Upper lobe of right lung (tissue), 1 donor: ENCODE measurements around the gene USHBP1. TPM values are rescaled to one million over a fixed set of nuclear protein-coding genes. Genes with fewer than 3 reads are reported as not detected.

Source experiments
- ATAC-seq: fragments of 200-7000 bp; cut with Tn5 transposase; one replicate; pipeline ENCODE4 v1.9.1; 2020; ENCODE audit warnings: mild to moderate bottlenecking, moderate library complexity
- DNase-seq: peaks from one replicate; pipeline ENCODE4 v3.0.0-alpha.2; 2020
- H3K27ac ChIP-seq: fragments of 200-600 bp; one replicate; pipeline ENCODE4 v1.8.0; 2022
- H3K27me3 ChIP-seq: fragments of 200-600 bp; one replicate; pipeline ENCODE4 v1.8.0; 2022; ENCODE audit warnings: mild to moderate bottlenecking
- H3K36me3 ChIP-seq: fragments of 200-600 bp; one replicate; pipeline ENCODE4 v1.8.0; 2022
- H3K4me1 ChIP-seq: fragments of 200-600 bp; one replicate; pipeline ENCODE4 v1.8.0; 2022
- H3K4me3 ChIP-seq: fragments of 200-600 bp; one replicate; pipeline ENCODE4 v1.8.0; 2022; ENCODE audit warnings: mild to moderate bottlenecking
- H3K9me3 ChIP-seq: fragments of 200-600 bp; one replicate; pipeline ENCODE4 v1.8.0; 2022
- intact Hi-C: fragments of 100-400 bp; cut with DNase I; formaldehyde crosslinking; loops from one replicate; pipeline ENCODE4 v1.11.0; 2022
- total RNA-seq: library from RNA; stranded (reverse); fragmentation: NEBNext Ultra II Directional; extraction: Animal tissue kit (Norgen Biotek cat#: 25700); gene quantifications from one replicate; pipeline ENCODE4 v1.2.1, GENCODE V29; 2021
- TF ChIP-seq, protein P1 (sequence below): fragments of 200-600 bp; IDR thresholded peaks from one replicate; pipeline ENCODE4 v1.8.0; 2022; ENCODE audit warnings: antibody characterized with exemption
- donor health status: DM: no; HTN: yes; CAD: no; lungs with severe emphysema.

The USHBP1 gene
- total RNA-seq, 1 donor from 2014 or later, result 14.0 TPM

DNA sequence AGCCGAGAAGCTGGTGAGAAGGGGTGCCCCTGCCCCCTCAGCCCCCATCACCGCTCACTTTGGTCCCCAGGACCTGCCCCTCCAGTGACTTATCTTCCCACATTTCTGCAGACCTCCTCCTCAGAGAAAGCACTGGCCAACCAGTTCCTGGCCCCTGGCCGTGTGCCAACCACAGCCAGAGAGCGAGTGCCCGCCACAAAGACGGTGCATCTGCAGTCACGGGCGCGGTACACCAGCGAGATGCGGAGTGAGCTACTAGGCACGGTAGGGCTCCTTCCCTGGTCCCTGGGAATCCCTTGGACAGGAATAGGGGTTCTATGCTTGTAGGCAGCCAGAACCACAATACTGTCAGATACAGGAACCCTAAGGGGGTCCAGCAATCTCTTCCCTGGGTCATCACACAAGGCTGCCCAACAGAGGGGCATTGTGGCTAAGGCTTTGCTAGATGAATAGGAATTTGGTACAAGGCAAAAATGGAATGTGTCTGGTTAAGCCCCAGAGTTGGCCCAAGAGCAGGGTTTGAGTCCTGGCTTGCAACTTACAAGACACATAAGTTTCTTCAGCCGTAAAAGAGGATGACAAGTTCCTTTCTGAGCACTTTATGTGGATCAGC, 48.4 kb downstream of the USHBP1 start:
- intact Hi-C loops, result no loop called here
- Histone ChIP-seq H3K27ac (peak overlapping the region; percentile 97), H3K4me1 (peaks cover 13% of the 10 kb centered on the region), H3K9me3 (no peaks in the 10 kb centered on the region), H3K4me3 (peak overlapping the region; percentile 73), H3K27me3 (no peaks in the 10 kb centered on the region), H3K36me3 (peaks cover 39% of the 10 kb centered on the region)
- ATAC-seq (no peak), DNase-seq (no peak)
- TF ChIP-seq, protein P1, sequence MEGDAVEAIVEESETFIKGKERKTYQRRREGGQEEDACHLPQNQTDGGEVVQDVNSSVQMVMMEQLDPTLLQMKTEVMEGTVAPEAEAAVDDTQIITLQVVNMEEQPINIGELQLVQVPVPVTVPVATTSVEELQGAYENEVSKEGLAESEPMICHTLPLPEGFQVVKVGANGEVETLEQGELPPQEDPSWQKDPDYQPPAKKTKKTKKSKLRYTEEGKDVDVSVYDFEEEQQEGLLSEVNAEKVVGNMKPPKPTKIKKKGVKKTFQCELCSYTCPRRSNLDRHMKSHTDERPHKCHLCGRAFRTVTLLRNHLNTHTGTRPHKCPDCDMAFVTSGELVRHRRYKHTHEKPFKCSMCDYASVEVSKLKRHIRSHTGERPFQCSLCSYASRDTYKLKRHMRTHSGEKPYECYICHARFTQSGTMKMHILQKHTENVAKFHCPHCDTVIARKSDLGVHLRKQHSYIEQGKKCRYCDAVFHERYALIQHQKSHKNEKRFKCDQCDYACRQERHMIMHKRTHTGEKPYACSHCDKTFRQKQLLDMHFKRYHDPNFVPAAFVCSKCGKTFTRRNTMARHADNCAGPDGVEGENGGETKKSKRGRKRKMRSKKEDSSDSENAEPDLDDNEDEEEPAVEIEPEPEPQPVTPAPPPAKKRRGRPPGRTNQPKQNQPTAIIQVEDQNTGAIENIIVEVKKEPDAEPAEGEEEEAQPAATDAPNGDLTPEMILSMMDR, result no peak

DNA sequence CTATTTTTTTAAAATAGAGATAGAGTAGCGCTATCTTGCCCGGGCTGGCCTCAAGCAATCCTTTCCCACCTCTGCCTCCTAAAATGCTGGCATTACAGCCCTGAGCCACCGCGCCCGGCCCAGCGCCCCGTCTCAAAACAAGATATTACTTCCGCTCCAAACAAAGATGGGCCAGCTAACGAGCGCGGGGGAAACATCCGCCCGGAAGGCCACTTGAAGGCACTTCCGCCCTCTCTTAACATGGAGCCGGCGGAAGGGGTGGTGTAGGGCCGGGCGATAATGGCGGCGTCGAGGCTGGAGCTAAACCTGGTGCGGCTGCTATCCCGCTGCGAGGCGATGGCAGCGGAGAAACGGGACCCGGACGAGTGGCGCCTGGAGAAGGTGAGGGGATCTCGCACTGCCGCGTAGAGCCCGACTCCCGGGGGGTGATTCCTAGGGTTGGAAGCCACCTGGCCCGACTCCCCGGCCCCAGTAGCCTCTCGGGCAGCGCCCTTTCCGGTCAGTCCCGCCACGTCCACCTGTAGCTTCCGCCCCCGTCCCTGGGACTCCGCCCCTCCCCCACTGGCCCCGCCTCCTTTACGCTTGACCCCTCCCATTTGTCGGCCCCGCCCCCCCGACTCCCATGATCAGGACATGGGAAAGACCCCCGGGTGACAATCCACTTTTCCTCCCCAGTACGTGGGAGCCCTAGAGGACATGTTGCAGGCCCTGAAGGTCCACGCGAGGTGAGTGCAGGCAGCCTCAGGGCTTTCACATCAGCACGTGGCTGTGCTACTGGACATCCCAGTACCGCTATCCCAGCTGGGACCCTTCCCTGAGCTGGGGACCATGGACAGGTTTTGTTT, 49.2 kb downstream of the USHBP1 start, which contains the start of gene USE1:
Gene USE1, plus strand, starts transcription at position 231 of the 845 bp plus-strand sequence. Its CDS starts 49 bp downstream, at position 280.
- Histone ChIP-seq H3K9me3 (no peaks in the 10 kb centered on the region), H3K4me3 (peak within 1 kb of the TSS; percentile 73), H3K36me3 (peaks cover 47% of the 10 kb centered on the region), H3K4me1 (peaks cover 13% of the 10 kb centered on the region), H3K27ac (peak within 1 kb of the TSS; percentile 97), H3K27me3 (no peaks in the 10 kb centered on the region)
- intact Hi-C loops, result no loop called here
- ATAC-seq (peak; percentile 94), DNase-seq (peak; percentile 95)
- TF ChIP-seq, protein P1, result no peak

DNA sequence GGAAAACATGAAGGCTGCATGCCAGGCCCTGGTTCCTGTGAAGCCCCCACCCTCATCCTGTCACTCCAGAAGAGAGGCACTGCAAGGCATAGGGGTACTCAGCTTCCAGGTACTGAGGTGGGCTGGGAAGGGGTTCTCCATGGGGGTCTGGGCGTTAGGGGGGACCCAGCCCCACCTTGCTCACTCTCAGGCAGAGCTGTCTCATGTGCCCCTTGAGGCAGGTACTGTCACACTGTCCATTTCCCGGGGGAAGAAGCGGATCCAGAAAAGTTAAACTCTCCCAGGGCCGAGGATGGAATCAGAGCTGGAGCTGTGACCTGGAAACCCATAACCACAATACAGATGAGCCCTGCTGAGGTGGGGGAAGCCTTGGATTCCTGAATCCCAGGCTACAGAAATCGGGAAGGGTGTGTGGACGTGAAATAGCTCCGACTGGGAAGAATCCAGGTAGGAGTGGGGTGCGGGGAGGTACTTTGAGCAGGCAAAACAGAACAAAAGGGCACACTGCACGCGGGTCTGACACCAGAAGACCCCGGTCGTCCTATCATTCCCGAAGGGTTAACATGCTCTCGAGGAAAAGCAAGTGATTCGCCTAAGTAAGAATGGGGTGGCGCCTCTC, 49.9 kb downstream of the USHBP1 start:
- no peaks in the 10 kb centered on the region for H3K27me3 ChIP-seq
- intact Hi-C loops, result no loop called here
- H3K9me3 ChIP-seq, result no peaks in the 10 kb centered on the region
- peaks cover 13% of the 10 kb centered on the region for H3K4me1 ChIP-seq
- peak overlapping the region; percentile 97 for H3K27ac ChIP-seq
- H3K4me3 ChIP-seq, result peak overlapping the region; percentile 73
- DNase-seq (no peak), ATAC-seq (no peak)
- peaks cover 50% of the 10 kb centered on the region for H3K36me3 ChIP-seq
- TF ChIP-seq, protein P1, result no peak

DNA sequence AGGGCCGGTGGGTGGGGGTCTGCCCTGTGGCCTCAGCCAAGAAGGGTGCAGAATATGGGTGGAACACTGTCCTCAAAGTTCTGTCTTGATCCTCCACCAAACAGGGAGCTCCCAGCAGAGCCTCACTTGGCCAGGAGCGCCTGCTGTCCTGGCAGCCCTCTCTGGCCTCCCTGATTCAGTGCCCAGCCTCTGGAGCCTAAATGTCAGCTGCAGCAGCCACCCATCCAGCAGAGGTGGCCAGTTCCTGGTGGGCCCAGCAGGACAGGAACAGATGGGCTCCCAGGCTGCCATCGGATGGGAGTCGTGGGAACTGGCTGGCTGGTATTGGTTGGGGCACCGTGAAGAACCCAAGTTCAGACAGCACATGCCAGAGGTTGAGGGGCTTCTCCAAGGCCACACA, 51.2 kb downstream of the USHBP1 start:
- H3K27me3 ChIP-seq, result no peaks in the 10 kb centered on the region
- no peak overlapping the region for H3K4me3 ChIP-seq
- H3K4me1 ChIP-seq, result peaks cover 13% of the 10 kb centered on the region
- intact Hi-C loops, result no loop called here
- H3K36me3 ChIP-seq, result peaks cover 44% of the 10 kb centered on the region
- DNase-seq (no peak), ATAC-seq (no peak)
- H3K9me3 ChIP-seq, result no peaks in the 10 kb centered on the region
- H3K27ac ChIP-seq, result no peak overlapping the region
- TF ChIP-seq, protein P1, result no peak

DNA sequence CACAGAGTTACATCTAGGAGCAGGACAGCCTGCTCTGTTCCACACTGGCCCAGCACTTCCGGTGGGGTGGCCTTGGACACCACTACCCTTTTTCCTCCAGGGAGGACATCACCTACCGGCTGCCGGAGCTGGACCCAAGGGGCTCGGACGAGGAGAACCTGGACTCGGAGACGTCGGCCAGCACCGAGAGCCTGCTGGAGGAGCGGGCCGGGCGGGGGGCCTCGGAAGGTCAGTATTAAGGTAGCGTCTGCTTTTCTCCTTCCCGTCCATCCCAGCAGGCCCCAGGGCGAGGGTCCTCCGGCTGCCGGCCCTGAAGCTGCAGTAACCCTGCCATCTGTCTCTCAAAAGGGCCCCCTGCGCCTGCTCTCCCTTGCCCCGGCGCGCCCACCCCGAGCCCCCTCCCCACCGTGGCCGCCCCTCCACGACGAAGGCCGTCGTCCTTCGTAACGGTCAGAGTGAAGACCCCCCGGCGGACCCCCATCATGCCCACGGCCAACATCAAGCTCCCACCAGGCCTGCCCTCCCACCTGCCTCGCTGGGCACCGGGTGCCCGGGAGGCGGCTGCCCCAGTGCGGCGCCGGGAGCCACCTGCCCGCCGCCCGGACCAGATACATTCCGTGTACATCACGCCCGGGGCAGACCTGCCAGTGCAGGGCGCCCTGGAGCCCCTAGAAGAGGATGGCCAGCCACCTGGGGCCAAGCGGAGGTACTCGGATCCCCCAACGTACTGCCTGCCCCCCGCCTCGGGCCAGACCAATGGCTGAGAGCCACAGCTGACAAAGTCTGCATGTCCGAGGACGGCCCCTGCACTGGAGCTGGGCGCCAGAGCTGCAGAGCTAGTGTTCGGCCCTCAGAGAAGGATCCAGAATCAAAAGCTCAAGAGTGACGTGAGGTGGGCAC, 52.7 kb downstream of the USHBP1 start:
- peaks cover 13% of the 10 kb centered on the region for H3K4me1 ChIP-seq
- intact Hi-C loops, result no loop called here
- DNase-seq (no peak), ATAC-seq (no peak)
- H3K4me3 ChIP-seq, result no peak overlapping the region
- TF ChIP-seq, protein P1, result no peak
- no peak overlapping the region for H3K27ac ChIP-seq
- no peaks in the 10 kb centered on the region for H3K27me3 ChIP-seq
- H3K36me3 ChIP-seq, result peaks cover 37% of the 10 kb centered on the region
- no peaks in the 10 kb centered on the region for H3K9me3 ChIP-seq
